Prostate gland (tissue), 2 donors: Measurements from ENCODE around the gene TBXA2R.

Source experiments
- POLR2A ChIP-seq: fragments of 450-650 bp; IDR thresholded peaks from one replicate; pipeline ENCODE4 v1.6.1; 2016; ENCODE audit warnings: antibody characterized with exemption, mild to moderate bottlenecking
- POLR2AphosphoS5 ChIP-seq: sonication (generic); formaldehyde crosslinking; IDR thresholded peaks from one replicate; pipeline ENCODE4 v1.6.1; 2017; ENCODE audit warnings: antibody characterized with exemption
- TF ChIP-seq, protein P1 (sequence below), 4 experiments: fragments of 200-600 bp in 2 of 4; fragments of 450-650 bp in 2 of 4; sonication (generic) in 2 of 4; IDR thresholded peaks; 1 replicate in 3 of 4; 2 replicates in 1 of 4; pipeline ENCODE4 v1.5.1; 2016 to 2019; ENCODE audit warnings: antibody characterized with exemption in 4 of 4, mild to moderate bottlenecking in 2 of 4, moderate library complexity in 2 of 4

DNA sequence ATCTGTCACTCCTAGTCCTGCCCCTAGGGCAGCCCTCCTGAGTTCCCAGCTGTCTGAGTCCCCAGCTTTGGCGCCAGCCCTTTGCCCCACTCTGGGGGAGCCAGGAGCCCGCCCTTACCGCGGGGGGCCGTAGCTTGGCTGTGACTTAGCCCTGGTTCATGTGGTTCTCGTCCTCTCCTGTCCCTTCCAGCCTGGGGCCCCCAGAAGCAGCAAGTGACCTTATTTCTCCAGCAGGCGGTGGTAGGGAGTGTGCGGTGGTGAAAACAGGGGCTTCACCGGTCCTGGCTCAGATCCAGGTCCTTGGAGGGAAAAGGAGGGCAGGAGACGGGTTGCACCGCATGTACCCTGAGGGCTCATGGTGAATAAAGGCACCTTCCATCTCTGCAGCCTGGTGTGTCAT, 13.5 kb downstream of the TBXA2R start:
- TF ChIP-seq POLR2A (no peak), POLR2AphosphoS5 (no peak)
- TF ChIP-seq, protein P1, sequence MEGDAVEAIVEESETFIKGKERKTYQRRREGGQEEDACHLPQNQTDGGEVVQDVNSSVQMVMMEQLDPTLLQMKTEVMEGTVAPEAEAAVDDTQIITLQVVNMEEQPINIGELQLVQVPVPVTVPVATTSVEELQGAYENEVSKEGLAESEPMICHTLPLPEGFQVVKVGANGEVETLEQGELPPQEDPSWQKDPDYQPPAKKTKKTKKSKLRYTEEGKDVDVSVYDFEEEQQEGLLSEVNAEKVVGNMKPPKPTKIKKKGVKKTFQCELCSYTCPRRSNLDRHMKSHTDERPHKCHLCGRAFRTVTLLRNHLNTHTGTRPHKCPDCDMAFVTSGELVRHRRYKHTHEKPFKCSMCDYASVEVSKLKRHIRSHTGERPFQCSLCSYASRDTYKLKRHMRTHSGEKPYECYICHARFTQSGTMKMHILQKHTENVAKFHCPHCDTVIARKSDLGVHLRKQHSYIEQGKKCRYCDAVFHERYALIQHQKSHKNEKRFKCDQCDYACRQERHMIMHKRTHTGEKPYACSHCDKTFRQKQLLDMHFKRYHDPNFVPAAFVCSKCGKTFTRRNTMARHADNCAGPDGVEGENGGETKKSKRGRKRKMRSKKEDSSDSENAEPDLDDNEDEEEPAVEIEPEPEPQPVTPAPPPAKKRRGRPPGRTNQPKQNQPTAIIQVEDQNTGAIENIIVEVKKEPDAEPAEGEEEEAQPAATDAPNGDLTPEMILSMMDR (IDR thresholded peaks at IDR 0.05) = no peak
